ENCODE measurements around the gene RTP5.

GRCh38 chr2:241904791-241905710 lies 35.5 kb downstream of the RTP5 start:
- TF ChIP-seq POLR2A (IDR thresholded peaks at IDR 0.05; ENCODE audit: low read depth, low read length) (no peak), CTCF (IDR thresholded peaks at IDR 0.05; ENCODE audit: extremely low read depth in 1 of 2, insufficient read depth in 1 of 2, low read depth in 1 of 2, low read length in 2 of 2) (no peak), MAX (IDR thresholded peaks at IDR 0.05; ENCODE audit: insufficient read depth, insufficient read length) (no peak)
